GM12892 (cell line): ENCODE data around the gene DCAF4L1.

ENCODE experiments used
- POLR2A ChIP-seq: IDR thresholded peaks from 2 replicates; pipeline ENCODE4 v1.6.1; 2011; ENCODE audit warnings: low read depth, low read length, control low read depth
- POLR2AphosphoS5 ChIP-seq: IDR thresholded peaks from 2 replicates; pipeline ENCODE4 v1.6.1; 2011; ENCODE audit warnings: low read depth, low read length, control low read depth
- TAF1 ChIP-seq: IDR thresholded peaks from 2 replicates; pipeline ENCODE4 v1.6.1; 2011; ENCODE audit warnings: low read depth, mild to moderate bottlenecking, control low read depth, low read length, borderline replicate concordance

DNA sequence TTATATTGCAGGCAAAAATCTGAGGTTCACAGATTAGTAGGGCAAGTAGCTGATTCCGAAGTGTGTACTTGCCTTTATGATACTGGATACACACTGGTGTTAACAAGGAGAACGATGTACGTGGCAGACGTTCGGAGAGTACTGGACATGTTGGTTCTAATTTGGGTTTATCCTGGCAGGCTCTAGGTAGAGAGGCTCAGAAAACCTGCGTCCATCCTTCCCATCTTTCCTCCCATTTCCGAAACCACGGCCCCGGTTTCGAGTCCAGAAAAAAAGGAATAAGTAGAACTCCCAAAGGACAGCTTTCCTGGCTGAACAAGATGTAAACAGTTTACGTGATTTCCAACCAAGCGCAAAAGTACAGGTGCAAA, 8.4 kb downstream of the DCAF4L1 start:
- TF ChIP-seq POLR2A (no peak), POLR2AphosphoS5 (no peak), TAF1 (no peak)
